T-helper 1 cell treated with Interleukin-12 subunit alpha and Interleukin-12 subunit beta and Interleukin-4 antibody, amounts not matched to agents 30 ng/mL and 1 ng/mL, for 36 hours (primary cell): ENCODE data around the gene KATNBL1. TPM values are rescaled to one million over a fixed set of nuclear protein-coding genes. Genes with fewer than 3 reads are reported as not detected.

ENCODE experiments used
- intact Hi-C: fragments of 100-400 bp; cut with micrococcal nuclease; formaldehyde crosslinking; loops from one replicate; pipeline ENCODE4 v1.15.1; 2024
- total RNA-seq: library from RNA; stranded (reverse); gene quantifications from 2 replicates; pipeline ENCODE4 v1.2.3, GENCODE V29; 2022

Gene KATNBL1, protein sequence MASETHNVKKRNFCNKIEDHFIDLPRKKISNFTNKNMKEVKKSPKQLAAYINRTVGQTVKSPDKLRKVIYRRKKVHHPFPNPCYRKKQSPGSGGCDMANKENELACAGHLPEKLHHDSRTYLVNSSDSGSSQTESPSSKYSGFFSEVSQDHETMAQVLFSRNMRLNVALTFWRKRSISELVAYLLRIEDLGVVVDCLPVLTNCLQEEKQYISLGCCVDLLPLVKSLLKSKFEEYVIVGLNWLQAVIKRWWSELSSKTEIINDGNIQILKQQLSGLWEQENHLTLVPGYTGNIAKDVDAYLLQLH
- 40.1 and 40.3 TPM in 2 replicates for total RNA-seq

GRCh38 chr15:34209421-34210282, at the start of gene KATNBL1:
KATNBL1 (minus strand) TSS chr15:34210096; CDS start chr15:34163676, 46,420 bp downstream.
- intact Hi-C loops, result loop anchor here (1.0 to 5.0 kb wide), 10 partner anchors 15 to 779 kb away; partner anchors contain the start of genes AVEN, LPCAT4, PGBD4 and SLC12A6

DNA sequence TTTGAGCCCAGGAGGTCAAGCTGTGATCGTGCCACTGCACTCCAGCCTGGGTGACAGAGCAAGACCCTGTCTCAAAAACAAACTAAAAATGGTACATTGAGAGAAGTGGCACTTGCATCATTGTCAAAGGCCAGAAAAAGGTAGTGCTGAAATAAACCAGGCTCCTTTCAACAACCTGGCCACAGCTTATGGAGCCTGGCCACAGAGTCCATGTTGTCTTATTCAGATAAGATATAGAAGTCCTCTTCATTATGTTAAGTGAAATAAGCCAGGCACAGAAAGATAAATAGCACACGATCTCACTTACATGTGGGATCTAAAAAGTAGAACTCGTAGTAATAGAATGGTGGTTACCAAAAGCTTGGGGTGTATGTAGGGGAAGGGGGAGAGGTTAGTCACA, 49.7 kb upstream of the KATNBL1 start:
- intact Hi-C loops, result no loop called here

DNA sequence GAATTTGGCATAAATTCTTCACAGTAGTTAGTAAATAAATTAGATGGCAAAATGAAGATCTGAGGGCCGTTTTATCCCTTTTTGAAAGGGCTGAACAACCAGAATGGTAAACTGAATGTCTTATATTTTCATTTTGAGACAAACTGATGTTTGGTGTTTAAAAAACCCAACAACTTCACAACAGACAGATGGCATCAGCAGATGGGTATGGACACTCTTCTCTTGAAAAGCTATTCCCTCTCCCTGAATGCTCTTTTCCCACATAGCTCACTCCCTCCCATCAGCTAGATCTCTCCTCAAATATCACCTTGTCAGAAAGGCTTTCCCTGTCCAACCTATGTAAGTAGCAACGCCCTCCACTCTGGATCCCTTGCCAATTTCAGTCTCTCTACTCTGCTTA, 48.3 kb upstream of the KATNBL1 start:
- intact Hi-C loops, result no loop called here

DNA sequence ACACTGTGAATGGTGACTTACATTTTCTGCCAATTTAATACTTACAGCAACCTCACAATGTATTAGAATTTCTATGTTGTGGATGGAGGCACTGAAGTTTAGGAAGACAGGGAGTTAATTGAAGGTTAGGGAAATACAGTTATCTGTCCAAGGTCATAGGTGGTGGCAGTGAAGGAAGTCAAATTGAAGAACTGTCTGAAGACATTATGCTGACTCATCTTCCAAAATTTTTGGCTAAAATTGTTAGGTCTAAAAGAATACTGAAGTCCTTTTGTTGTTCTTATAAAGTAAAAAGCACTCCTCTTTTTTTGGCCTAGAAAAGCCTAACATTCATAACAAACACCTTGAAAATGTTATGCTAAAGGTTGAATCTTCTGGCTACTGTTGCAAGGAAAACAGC, 42.6 kb upstream of the KATNBL1 start:
- intact Hi-C loops, result no loop called here

DNA sequence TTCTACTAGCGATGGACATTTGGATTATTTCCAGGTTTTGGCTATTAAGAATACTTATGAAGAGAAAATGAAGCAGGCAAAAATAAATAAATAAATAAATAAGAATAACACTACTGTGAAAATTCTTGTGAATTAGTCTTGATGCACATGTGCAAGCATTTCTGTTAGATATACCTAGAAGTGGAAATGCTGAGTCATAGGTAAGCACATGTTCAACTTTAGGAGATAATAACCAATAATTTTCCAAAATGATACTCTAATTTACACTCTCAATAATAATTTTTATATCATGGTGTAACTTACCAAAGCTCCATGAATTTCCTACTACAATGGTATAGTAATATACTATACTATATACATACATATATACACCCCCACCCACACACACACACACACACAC, 38.3 kb upstream of the KATNBL1 start:
- intact Hi-C loops, result loop anchor here (10.0 kb wide), 1 partner anchor 187 kb away; the partner anchor contains the start of gene GOLGA8A

DNA sequence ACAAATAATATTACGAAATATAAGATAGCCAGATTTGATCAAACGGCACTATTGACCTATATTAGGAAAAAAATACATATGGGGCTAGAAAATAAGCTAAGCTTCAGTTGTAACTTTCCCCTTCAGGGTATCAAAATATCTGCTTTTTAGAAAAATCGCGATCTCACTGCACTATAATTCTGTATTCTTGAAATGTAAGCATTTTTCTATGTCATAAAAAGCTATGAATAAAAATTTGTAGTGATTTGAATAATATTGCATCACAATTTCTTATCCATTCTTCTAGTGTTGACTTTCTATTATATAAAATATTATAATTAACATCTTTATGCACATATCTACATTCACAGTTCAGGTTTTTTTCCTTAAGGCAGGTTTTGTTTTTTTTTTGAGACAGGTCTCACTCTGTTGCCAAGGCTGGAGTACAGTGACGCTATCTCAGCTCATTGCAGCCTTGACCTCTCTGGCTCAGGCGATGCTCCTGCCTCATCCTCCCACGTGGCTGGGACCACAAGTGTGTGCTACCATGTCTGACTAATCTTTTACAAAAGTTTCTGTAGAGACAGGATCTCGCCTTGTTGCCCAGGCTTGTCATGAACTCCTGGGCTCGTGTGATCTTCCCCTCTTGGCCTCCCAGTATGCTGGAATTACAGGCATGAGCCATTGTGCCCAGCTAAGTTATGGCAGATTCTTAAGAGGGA, 36.5 kb upstream of the KATNBL1 start:
- intact Hi-C loops, result loop anchor here (10.0 kb wide), 1 partner anchor 188 kb away; the partner anchor contains the start of gene GOLGA8A

DNA sequence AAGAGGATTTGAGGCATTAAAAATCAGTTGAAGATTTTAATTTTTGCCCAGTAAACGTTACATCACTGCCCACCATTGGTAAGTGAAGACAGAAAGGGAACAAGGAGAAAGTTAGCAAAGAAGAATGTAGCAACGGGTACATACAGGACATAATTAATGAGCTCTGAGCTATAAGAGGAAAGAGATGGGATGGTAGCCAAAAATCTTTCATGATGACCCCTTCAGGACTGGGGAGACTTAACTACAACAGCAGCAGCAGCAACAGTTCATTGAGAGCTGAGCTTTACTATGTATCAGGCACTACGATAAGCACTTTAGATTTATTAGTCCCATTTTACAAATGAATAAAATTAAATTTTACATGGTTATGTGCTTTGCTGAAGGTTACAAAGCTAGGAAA, 33.3 kb upstream of the KATNBL1 start:
- intact Hi-C loops, result loop anchor here (10.0 kb wide), 1 partner anchor 192 kb away; the partner anchor contains the start of gene GOLGA8A

- intact Hi-C loops, result loop anchor here (10.0 kb wide), 1 partner anchor 192 kb away; the partner anchor contains the start of gene GOLGA8A
Observed at GRCh38 chr15:34242331-34242710, 32.4 kb upstream of the KATNBL1 start.

DNA sequence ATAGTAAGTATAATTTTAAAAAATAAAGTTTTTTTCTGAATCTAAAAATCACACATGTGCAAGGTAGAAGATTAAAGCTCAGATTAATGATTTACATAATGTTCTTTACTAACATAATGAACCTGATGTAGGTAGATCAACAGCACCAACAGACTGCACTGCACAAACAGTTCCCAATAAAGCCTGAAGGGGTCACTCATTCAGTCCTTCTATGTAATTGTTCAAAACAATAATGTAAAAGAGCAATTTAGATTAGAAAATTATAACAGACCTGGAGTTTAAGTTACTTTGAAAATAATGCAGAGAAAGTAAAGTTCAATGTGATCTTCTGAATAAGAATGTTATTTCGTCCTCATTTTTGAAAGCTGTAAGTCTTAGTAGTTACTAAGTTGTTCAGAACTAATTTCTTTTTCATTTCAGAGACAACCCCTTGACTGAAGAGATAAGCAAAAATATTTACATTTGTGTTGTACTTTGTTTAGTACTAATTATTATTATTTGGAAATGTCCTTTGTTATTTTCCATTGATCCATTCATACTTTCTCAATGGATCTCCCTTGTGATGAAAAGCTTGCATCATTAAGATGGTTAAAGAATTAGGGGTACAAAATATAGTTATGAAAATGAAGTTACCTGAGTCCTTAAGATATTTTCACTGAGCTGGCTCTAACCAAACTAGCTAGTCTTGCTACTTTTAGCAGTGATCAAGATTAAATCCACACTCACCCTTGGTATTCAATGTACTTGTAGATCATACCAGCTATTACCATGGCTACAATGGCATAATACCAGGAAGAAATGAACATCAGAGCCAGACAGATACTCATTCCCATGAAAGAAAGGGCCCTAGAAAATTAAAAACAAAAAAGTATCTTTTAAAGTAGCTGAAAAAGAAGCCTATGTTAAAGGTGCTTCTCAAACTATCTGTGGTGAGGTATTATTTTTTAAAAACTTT, 31.8 kb upstream of the KATNBL1 start:
- intact Hi-C loops, result loop anchor here (1.0 to 10.0 kb wide), 5 partner anchors 93 to 347 kb away; partner anchors contain the start of genes GOLGA8A and LPCAT4

DNA sequence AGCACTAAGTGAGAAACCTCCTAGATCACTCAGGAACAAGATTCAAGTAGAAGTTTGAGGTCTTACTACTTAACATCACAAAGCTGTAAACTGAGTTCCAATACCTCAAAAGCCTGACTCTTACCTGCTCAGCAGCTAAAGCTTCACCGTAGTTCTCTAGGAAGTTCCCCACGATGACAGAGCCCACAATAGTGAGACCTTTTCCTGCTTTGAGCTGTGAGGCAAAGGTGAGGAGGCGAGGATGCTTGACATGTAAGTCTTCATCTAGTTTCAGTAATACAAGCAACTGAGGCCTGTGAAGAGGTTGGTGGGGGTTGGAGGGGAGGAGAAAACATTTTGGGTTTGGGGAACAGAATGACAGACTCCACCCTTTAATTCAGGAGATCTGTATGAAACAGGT, 30.6 kb upstream of the KATNBL1 start:
- intact Hi-C loops, result loop anchor here (10.0 kb wide), 1 partner anchor 194 kb away; the partner anchor contains the start of gene GOLGA8A

DNA sequence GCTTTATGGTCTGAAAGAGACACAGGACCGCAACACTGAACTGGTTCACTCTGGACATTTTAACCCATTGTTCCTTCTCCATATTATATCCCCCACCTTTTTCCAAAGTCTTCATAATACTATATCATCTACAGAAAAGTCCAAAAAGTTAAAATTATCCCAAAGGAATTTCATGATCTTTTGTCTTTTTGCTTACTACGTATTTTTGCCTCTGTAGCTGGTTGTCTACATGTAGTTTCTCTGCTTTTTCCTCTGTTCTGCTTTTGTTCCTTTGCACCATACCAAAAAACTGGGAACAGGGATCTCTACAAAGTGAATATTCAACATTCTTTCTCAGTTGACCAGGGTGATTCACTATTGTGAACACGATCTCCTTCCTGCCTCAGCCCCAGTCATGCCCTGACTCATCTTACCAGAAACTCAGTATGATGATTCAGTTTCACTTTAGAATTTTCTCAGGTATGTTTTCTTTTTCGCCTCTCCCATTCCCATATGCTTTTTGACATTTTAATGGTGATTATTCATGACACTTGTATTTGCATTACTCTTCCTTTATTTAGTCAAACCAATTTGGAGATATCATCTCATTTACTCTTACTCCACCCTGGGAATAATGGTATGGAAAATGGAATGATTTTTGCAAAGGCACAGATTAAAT, 29.4 kb upstream of the KATNBL1 start:
- intact Hi-C loops, result loop anchor here (1.0 kb wide), 1 partner anchor 14 kb away; the partner anchor contains the start of gene EMC4

GRCh38 chr15:34233614-34234013, 23.7 kb upstream of the KATNBL1 start:
- intact Hi-C loops, result no loop called here

GRCh38 chr15:34223904-34224596, 14.2 kb upstream of the KATNBL1 start:
- intact Hi-C loops, result loop anchor here (1.0 to 2.0 kb wide), 4 partner anchors 14 to 359 kb away; partner anchors contain the start of genes GOLGA8B, KATNBL1, NOP10 and NUTM1

DNA sequence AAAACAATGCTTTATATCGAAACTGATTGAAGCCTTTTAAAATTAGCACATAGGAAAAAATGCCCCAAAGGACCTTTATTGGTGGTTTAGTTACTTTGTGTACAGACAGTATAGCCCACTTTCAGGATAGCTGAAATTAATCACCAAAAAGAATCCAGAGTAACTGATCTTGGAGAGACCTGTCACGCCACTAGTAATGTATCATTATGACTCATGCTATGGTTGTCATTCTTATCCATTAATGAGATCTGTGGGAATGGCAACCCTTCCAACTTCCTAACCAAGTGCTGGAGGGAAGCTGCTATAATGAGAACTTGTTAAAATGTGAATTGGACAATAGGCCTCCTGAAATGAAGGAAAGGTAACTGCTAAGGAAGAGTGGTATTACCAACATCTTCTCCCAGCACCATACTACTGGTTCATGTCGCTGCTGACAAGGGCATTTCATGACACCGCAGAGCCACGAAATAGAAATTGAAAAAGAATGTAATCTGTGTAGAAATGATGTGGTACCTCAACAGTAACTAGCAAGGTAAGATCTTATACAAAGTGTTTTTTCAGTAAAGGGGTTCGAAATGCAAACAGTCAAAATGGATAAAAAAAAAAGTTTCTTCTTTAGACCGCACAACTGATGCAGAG, 7.8 kb upstream of the KATNBL1 start:
- intact Hi-C loops, result no loop called here

- intact Hi-C loops, result no loop called here
Observed at GRCh38 chr15:34216527-34217270, 6.8 kb upstream of the KATNBL1 start.

DNA sequence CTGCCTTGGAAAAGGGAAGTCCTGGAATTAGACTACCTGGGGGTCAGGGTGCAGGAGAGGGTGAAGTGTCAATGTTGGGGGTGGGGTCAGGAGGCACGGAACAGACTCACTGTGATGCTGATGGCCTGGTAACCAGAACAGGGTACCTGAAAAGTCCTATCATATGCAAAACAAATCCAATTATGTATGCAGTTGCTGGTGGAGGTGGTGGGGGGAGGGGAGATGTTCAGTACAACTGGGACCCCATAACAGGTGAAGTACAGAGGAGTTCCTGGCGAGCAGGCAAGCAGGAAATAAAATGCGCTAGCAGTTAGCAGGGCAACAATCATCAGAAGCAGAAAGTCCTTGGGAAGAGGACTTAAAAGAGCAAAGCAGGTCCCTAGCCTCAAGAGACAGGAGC, 4.2 kb upstream of the KATNBL1 start:
- intact Hi-C loops, result loop anchor here (5.0 kb wide), 1 partner anchor 477 kb away; no protein-coding TSS in a partner anchor

DNA sequence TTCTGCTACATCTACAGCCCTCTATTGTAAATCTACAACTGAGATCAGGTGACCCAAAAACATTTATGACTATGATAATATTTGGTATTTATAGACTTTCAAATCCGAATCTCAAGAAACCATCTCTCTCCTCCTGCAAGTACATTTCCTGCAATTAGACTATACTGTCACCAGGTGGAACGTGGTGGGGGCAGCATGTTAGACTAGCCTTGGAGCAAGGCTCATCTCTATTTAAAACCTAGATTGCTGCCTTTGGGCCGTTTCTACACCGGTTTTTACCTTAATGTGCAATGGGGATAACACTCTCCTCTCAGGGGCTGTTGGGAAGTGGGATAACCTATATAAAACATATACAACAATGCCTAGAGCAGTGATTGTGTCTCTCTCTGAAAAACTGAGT, 3.8 kb upstream of the KATNBL1 start:
- intact Hi-C loops, result loop anchor here (5.0 kb wide), 1 partner anchor 476 kb away; no protein-coding TSS in a partner anchor
